GM18909 (cell line): Measurements from ENCODE around the gene DAAM1.
A peak's percentile ranks its signal among the peaks of the same experiment; 100 is the strongest.

ENCODE experiments used
- ATAC-seq: cut with Tn5 transposase; IDR thresholded peaks from one replicate; pipeline ENCODE4 v1.9.1; 2021; ENCODE audit warnings: mild to moderate bottlenecking; ENCODE audit not compliant: unreplicated experiment, poor library complexity

Gene DAAM1

GRCh38 chr14:59188461-59189090 lies at the start of gene DAAM1:
DAAM1 (plus strand) TSS chr14:59188667; CDS start chr14:59263478, 74,811 bp downstream.
- ATAC-seq = peak; percentile 90

DNA sequence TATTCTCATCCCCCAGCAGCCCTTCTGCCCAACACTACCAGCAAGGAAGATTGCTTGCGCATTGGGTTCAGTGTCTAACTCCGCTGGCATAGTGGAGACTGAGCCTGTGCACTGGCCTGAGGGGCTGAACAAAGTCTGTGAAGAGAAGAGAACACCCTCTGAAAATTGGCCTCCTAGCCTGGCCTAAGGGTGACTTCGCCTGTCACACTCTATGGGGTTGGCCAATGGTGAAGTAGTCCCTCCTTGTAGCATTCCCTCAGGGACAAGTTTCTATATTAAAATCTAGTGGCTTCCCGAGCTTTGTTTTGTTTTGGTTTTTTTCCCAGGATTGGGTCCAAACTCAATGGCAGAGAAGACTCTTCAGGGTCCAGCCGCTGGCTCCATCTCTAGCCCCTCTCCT lies 49.1 kb upstream of the DAAM1 start:
- no peak for ATAC-seq

DNA sequence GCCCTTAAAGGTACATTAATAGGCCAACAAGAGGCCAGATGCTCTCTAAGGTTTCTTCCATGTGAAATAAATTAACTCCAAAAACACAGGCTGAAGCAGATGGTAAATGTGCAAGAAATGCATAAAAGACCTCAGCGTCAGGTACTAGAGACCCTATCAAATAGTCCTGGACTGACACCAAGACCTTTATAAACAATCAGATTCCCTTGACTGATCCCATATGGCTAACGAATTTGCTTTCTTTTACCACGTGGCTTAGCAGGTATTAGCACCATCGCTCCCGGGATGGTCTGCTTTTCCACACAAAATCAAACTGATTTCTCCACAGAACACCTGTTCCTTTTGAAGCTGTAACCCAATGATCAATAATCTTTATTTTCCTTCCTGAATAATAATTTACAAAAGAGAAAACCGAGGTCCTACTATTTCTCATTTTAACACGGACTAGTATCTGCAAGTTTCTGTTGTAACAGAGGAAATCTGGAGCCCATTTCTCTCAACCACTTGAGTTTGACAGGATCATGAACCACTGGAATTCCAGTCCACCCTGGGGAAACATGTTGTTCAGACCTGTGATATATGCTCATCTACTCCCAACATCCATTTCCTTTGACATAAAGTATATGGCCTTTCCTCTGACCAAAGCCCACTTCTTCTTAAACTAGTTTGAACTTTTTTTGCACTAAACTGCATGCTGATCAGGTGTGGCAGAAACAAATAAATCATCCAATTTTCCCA lies 48.2 kb upstream of the DAAM1 start:
- ATAC-seq = no peak

- ATAC-seq = no peak
Measured at GRCh38 chr14:59146484-59146883, 42.0 kb upstream of the DAAM1 start.

DNA sequence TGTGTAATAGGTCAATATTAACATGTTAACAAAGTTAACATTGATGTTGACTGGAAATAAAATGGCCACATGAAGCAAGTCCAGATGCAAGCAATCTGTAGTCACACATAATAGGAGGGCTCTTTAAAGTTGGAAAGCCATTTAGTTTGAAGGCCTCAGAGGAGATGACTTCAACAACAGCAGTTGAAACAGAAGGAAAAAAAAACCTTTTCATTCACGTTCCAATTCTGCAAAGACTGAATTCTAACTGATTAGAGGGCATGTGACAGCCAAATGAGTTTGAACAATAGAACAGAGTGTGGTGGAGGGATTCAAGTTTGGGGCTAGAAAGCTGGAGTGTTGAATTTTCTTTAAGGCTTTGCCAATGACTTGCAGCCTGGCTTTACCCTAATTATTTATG lies 41.5 kb upstream of the DAAM1 start:
- no peak for ATAC-seq

DNA sequence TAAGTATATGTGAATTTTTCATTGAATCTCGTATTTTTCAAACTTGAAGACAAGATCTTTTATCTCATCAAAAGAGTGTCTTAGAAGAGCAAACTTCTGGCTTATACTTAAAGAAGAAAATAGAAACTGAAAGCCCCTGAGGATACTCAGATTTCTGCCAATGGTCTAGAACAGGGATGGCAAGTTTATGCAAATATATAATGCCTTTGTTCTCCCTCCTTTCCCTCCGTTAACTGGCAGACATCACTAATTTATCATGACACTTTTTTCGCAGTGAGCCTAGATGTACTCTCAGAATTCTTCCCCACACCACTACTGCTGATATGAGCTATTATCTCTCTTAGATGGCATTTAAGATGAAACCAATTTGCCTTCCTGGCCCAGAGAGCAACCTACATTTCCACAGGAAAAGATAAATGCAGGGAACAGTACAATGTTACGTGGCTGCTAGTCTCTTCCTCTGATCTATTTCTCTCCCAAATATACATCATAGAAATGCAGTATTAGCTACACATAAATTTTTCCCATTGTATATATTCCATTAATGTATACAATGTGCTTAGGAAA lies 40.0 kb upstream of the DAAM1 start:
- peak; percentile 61 for ATAC-seq

- peak; percentile 92 for ATAC-seq
Measured at GRCh38 chr14:59150990-59151389, 37.5 kb upstream of the DAAM1 start.

DNA sequence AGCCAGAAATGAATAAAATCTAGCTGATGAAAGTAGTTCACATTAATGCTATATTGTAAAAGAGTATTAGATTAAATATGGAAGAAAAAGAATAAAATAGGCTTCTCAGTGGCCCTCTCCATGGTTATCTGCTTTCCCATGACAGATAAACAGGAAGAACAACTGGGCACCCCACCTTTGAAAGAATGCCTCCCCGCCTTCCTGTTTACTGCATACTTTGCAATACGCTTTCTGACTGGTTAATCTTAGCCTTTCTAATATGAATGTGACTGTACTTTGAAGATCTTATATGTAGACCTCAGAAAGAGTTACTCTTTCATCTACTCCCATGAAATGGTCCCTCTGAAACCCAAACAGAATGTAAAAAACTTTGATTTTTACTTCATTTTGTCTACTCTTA lies 34.1 kb upstream of the DAAM1 start:
- no peak for ATAC-seq

DNA sequence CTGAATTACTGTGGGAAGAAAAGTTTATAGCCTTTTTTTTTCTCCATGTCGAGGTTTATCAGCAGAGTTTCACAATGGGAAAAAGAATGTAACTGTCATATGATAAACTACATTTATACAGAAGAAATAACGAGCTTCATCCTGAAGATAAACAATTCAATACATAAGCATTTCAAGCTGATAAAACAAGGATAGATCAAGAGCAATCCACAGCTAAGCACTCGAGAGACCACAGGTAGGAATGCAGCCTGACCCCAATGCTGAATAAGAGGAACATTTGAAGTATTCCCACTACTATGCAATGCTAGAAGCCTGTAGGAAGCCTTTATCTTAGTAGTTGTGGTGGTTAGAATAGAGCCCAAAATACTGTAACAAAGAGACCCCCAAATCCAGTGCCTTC lies 32.6 kb upstream of the DAAM1 start:
- no peak for ATAC-seq

DNA sequence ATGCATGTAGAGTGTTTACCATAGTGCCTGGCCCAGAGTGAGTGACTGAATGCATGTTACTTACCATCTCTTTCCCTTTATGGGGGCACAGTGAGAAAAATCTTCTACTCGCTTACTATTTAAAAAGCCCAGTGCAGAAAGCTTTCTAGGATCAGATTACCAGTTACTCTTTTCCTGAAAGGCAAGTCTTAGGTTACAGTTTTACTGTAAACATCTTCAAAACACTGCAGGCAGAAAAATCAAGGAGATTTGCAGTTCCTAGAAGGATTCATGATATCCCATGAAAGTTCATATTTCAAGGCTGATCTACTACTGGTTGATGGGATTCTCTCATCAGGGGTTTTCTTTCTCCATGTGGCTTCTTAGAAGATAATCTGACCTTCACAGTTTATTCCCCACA lies 29.3 kb upstream of the DAAM1 start:
- no peak for ATAC-seq

DNA sequence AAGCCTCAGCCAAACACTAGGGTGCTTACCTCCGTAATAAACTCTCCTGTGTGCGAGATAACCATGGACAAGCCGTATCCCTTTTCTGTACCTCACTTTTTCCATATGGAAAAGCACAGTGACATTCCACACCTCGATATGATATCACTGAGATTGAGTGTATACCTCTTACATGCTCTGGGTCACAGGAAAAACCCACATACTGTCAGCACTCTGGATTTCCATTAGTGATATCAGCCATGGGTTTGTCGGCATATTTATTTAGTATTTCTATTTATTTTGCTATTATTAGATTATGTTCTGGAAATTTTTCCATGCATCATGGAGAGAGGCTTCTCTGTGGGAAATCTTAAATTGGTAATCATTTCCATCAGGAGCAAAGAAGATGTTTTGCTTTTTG lies 28.0 kb upstream of the DAAM1 start:
- no peak for ATAC-seq

DNA sequence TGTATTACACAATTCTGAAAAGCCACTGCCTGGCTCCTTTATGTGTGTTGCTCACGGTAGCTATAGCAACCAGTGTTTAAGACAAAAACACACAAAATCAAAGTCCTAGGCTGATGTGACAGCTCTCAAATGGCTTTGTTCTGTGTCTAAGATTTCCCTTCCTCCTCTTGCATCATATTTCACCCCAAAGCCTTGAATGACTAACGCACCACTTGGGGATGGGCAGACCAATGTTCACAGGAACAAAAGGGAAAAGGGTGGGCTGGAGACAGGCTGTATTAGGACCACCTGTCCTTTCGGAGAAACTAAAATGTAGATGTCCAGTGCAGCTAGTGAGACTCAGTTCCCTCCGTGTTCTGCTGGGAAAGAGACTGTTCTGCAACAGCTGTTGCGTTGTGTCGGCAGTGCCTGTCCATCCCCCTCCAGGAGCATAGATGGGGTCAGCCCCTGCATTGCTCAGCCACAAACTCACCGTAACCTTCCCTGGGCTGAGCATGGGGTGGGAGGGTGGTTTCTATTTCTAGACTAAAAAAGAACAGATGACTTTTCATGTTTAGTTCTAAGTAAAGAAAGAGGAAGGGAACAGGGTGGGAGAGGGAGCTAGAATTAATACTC lies 26.8 kb upstream of the DAAM1 start:
- peak; percentile 81 for ATAC-seq

DNA sequence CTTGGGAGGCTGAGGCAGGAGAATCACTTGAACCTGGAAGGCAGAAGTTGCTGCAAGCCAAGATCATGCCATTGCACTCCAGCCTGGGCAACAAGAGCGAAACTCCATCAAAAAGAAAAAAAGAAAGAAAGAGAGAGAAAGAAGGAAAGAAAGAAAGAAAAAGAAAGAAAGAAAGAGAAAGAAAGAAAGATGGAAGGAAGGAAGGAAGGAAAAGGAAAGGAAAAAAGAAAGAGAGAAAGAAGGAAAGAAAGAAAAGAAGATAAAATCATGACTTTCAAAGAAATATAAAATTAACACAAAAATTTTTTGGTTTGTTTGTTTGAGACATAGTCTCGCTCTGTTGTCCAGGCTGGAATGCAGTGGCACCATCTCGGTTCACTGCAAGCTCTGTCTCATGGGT lies 22.2 kb upstream of the DAAM1 start:
- ATAC-seq = no peak

GRCh38 chr14:59175404-59175803 lies 13.1 kb upstream of the DAAM1 start:
- ATAC-seq = peak; percentile 99

DNA sequence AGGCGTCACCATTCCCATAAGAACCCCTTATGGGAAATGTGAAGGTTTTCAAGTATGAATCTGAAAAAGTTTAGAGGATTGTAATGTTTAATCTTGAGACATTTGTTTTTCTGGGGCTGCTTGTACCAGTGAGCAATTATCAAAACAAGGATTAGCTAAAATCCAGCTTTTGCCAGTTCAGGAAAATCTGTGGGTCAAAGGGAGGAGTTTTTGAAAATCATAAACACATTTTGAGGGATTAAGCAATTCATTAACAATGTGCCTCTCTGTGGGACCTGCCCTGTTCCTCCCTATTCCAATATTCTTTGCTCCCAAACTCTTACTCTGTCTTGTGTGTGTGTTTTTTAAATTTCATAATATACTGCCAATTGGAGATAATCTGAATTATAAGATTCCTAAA lies 11.7 kb upstream of the DAAM1 start:
- ATAC-seq = no peak

DNA sequence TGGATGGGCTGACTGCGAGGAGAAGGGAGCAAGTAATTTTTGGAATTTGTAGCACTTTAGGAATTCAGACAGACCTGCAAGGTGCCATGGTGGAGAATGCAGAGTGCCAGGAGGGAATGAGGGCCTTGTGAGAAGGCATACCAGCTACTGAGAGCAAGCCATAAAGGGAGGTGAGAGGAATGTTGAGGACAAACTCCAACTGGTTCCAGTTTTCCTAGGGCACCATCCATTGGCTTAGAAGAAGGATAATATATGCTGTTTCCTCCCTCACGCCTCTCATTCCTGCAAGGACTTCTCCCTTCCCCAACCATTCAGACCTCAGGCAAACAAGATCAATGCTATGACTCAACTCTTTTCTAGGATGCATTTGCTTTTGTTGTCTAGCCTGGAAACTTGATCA lies 11.2 kb upstream of the DAAM1 start:
- ATAC-seq = no peak

- no peak for ATAC-seq
Measured at GRCh38 chr14:59181791-59182190, 6.7 kb upstream of the DAAM1 start.

DNA sequence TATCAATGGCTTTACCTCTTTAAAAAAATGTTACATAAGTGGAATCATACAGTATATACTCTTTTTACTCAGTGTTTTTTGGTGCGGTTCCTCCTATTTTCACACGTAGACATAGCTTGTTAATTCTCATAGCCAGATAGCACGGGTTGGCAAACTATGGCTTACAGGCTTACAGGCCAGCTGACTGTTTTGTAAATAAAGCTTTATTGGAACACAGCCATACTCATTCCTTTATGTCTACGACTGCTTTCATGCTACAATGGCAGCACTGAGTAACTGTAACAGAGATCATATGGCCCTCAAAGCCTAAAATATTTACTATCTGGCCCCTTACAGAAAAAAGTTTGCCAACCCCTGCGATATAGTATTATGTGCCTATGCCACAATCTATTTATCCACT lies 5.8 kb upstream of the DAAM1 start:
- no peak for ATAC-seq

- ATAC-seq = no peak
Measured at GRCh38 chr14:59183150-59183549, 5.3 kb upstream of the DAAM1 start.

- ATAC-seq = no peak
Measured at GRCh38 chr14:59184396-59184795, 4.1 kb upstream of the DAAM1 start.

DNA sequence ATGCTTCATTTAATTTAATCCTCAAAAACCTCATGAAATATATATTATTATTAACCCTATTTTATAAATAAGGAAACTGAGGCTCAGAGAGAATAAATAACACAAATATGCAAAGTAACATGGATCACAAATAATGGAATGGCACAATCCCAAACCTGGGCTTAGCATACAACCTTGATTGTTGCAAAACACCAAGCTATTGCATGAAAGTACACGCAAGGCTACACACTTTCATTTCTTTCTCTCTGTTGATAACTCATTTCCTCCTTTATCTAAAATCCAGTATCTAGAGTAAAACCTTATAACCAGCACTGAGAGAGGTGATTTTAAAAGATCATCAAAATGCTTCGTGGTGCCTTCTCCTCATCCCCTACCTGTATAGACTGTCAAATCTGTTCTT lies 2.8 kb upstream of the DAAM1 start:
- ATAC-seq = no peak
